WTC11 (cell line): ENCODE data around the gene PLXDC2. TPM values are rescaled to one million over a fixed set of nuclear protein-coding genes. Genes with fewer than 3 reads are reported as not detected.

Experiments
- ATAC-seq: fragments of 200-7000 bp; cut with Tn5 transposase; 2 replicates; pipeline ENCODE4 v1.10.0; 2021; ENCODE audit warnings: mild to moderate bottlenecking, moderate library complexity
- CTCF ChIA-PET: fragments of 300-600 bp; sonication (Branson Sonifier 250); formaldehyde crosslinking; loops from one replicate; lab custom pipeline; 2021; ENCODE audit warnings: antibody characterized with exemption; lab: Charles Lee
- POLR2A ChIA-PET: fragments of 350-600 bp; sonication (Branson Sonifier 250); formaldehyde crosslinking; loops from one replicate; lab custom pipeline; 2021; ENCODE audit warnings: antibody characterized with exemption; lab: Charles Lee
- DNase-seq: peaks from one replicate; pipeline ENCODE4 v3.0.0; 2021; ENCODE audit warnings: low spot score
- H3K27ac Mint-ChIP-seq: 2 replicates; pipeline ENCODE4 v1.8.0; 2021; ENCODE audit warnings: mixed read lengths
- H3K27me3 Mint-ChIP-seq: 2 replicates; pipeline ENCODE4 v1.8.0; 2021; ENCODE audit warnings: low read depth, mild to moderate bottlenecking, moderate library complexity, mixed read lengths
- H3K36me3 Mint-ChIP-seq: 2 replicates; pipeline ENCODE4 v1.8.0; 2021; ENCODE audit warnings: mixed read lengths
- H3K4me1 Mint-ChIP-seq: 2 replicates; pipeline ENCODE4 v1.8.0; 2022; ENCODE audit warnings: mixed read lengths
- H3K4me3 Mint-ChIP-seq: 2 replicates; pipeline ENCODE4 v1.8.0; 2021; ENCODE audit warnings: mild to moderate bottlenecking, moderate library complexity, mixed read lengths
- H3K9me3 Mint-ChIP-seq: 2 replicates; pipeline ENCODE4 v1.8.0; 2021; ENCODE audit warnings: mixed read lengths
- CREB1 ChIP-seq: sonication (generic); formaldehyde crosslinking; IDR thresholded peaks from 2 replicates; pipeline ENCODE4 v1.8.0; 2023; ENCODE audit warnings: mild to moderate bottlenecking, missing genetic modification reagents
- ESRRA ChIP-seq: sonication (generic); formaldehyde crosslinking; IDR thresholded peaks from 2 replicates; pipeline ENCODE4 v1.8.1; 2022; ENCODE audit warnings: mild to moderate bottlenecking, missing genetic modification reagents, borderline replicate concordance
- ETV6 ChIP-seq: sonication (generic); formaldehyde crosslinking; IDR thresholded peaks from 2 replicates; pipeline ENCODE4 v1.8.1; 2022; ENCODE audit warnings: mild to moderate bottlenecking, missing genetic modification reagents
- FOXJ3 ChIP-seq: sonication (generic); formaldehyde crosslinking; IDR thresholded peaks from 2 replicates; pipeline ENCODE4 v1.9.0; 2021; ENCODE audit warnings: missing genetic modification reagents, mild to moderate bottlenecking, borderline replicate concordance
- JUN ChIP-seq: sonication (generic); formaldehyde crosslinking; IDR thresholded peaks from 2 replicates; pipeline ENCODE4 v1.8.0; 2023; ENCODE audit warnings: mild to moderate bottlenecking, missing genetic modification reagents
- MYBL2 ChIP-seq: sonication (generic); formaldehyde crosslinking; IDR thresholded peaks from 2 replicates; pipeline ENCODE4 v1.8.1; 2023; ENCODE audit warnings: mild to moderate bottlenecking, moderate library complexity, missing genetic modification reagents
- NFE2L1 ChIP-seq: sonication (generic); formaldehyde crosslinking; IDR thresholded peaks from 2 replicates; pipeline ENCODE4 v1.8.1; 2023; ENCODE audit warnings: missing genetic modification reagents
- OVOL2 ChIP-seq: fragments of 250-450 bp; sonication (Bioruptor Pico); IDR thresholded peaks from 2 replicates; pipeline ENCODE4 v1.9.0; 2021; ENCODE audit warnings: mild to moderate bottlenecking, borderline replicate concordance
- RORB ChIP-seq: fragments of 250-450 bp; sonication (Bioruptor Pico); IDR thresholded peaks from 2 replicates; pipeline ENCODE4 v1.9.0; 2021; ENCODE audit warnings: mild to moderate bottlenecking
- SMAD3 ChIP-seq: sonication (generic); formaldehyde crosslinking; IDR thresholded peaks from 2 replicates; pipeline ENCODE4 v1.8.0; 2022; ENCODE audit warnings: missing genetic modification reagents, mild to moderate bottlenecking, borderline replicate concordance
- SP1 ChIP-seq: sonication (generic); formaldehyde crosslinking; conservative IDR thresholded peaks from 2 replicates; pipeline ENCODE4 v1.8.1; 2022; ENCODE audit warnings: missing genetic modification reagents
- ZNF263 ChIP-seq: sonication (generic); formaldehyde crosslinking; IDR thresholded peaks from 2 replicates; pipeline ENCODE4 v1.8.1; 2022; ENCODE audit warnings: low read depth, mild to moderate bottlenecking, moderate library complexity, missing genetic modification reagents
- ZNF396 ChIP-seq: fragments of 250-450 bp; sonication (Bioruptor Pico); IDR thresholded peaks from 2 replicates; pipeline ENCODE4 v1.8.0; 2021; ENCODE audit warnings: mild to moderate bottlenecking, moderate library complexity, borderline replicate concordance
- ZNF423 ChIP-seq: fragments of 250-450 bp; sonication (Bioruptor Pico); IDR thresholded peaks from 2 replicates; pipeline ENCODE4 v2.1.2; 2022; ENCODE audit warnings: mild to moderate bottlenecking, moderate library complexity
- ZNF671 ChIP-seq: fragments of 250-450 bp; sonication (Bioruptor Pico); IDR thresholded peaks from 2 replicates; pipeline ENCODE4 v1.8.0; 2021; ENCODE audit warnings: mild to moderate bottlenecking
- total RNA-seq: library from RNA; stranded (reverse); gene quantifications from 3 replicates; pipeline ENCODE4 v1.2.3, GENCODE V29; 2021
- TF ChIP-seq, protein P1 (sequence below): sonication (generic); formaldehyde crosslinking; IDR thresholded peaks from 2 replicates; pipeline ENCODE4 v1.8.1; 2022; ENCODE audit warnings: missing genetic modification reagents, borderline replicate concordance
- TF ChIP-seq, protein P2 (sequence below): fragments of 250-450 bp; sonication (Bioruptor Pico); IDR thresholded peaks from 2 replicates; pipeline ENCODE4 v1.9.0; 2021; ENCODE audit warnings: mild to moderate bottlenecking
- TF ChIP-seq, protein P3 (sequence below): sonication (generic); formaldehyde crosslinking; IDR thresholded peaks from 2 replicates; pipeline ENCODE4 v1.8.0; 2023; ENCODE audit warnings: missing genetic modification reagents
- TF ChIP-seq, protein P4 (sequence below): fragments of 250-450 bp; sonication (Bioruptor Pico); IDR thresholded peaks from 2 replicates; pipeline ENCODE4 v1.9.0; 2021; ENCODE audit warnings: mild to moderate bottlenecking, borderline replicate concordance
- TF ChIP-seq, protein P5 (sequence below): fragments of 200-600 bp; IDR thresholded peaks from 2 replicates; pipeline ENCODE4 v1.8.0; 2022; ENCODE audit warnings: antibody characterized with exemption

Gene PLXDC2
- total RNA-seq, 1 experiment from 2014 or later, result 31.7 TPM

DNA sequence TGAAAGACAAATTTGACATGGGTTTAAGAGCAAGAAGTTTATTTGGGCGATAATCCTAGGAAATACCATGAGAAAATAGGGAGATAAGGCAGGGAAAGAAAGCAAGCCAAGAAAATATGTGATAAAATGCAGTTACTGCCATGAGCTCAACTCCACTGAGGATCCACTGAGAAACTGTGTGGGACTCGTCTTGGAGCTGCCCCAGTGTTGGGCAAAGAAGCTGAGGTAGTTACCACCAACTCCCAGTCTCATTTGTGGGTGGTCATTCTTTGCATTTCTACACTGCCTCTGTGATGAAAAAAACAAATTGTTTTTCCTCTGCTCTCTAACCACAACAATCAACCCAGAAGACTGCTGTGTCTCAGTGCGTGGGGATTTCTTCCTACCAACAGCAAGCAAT, 498.2 kb downstream of the PLXDC2 start (continued):
- TF ChIP-seq, protein P1, sequence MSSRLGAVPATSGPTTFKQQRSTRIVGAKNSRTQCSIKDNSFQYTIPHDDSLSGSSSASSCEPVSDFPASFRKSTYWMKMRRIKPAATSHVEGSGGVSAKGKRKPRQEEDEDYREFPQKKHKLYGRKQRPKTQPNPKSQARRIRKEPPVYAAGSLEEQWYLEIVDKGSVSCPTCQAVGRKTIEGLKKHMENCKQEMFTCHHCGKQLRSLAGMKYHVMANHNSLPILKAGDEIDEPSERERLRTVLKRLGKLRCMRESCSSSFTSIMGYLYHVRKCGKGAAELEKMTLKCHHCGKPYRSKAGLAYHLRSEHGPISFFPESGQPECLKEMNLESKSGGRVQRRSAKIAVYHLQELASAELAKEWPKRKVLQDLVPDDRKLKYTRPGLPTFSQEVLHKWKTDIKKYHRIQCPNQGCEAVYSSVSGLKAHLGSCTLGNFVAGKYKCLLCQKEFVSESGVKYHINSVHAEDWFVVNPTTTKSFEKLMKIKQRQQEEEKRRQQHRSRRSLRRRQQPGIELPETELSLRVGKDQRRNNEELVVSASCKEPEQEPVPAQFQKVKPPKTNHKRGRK, result no peak
- TF ChIP-seq, protein P2, sequence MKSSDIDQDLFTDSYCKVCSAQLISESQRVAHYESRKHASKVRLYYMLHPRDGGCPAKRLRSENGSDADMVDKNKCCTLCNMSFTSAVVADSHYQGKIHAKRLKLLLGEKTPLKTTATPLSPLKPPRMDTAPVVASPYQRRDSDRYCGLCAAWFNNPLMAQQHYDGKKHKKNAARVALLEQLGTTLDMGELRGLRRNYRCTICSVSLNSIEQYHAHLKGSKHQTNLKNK (CRISPR knock-in tag), result no peak
- TF ChIP-seq FOXJ3 (CRISPR knock-in tag), result no peak
- TF ChIP-seq JUN (CRISPR knock-in tag), result no peak
- TF ChIP-seq ETV6 (CRISPR knock-in tag), result no peak
- no peak for TF ChIP-seq OVOL2 (CRISPR knock-in tag)

DNA sequence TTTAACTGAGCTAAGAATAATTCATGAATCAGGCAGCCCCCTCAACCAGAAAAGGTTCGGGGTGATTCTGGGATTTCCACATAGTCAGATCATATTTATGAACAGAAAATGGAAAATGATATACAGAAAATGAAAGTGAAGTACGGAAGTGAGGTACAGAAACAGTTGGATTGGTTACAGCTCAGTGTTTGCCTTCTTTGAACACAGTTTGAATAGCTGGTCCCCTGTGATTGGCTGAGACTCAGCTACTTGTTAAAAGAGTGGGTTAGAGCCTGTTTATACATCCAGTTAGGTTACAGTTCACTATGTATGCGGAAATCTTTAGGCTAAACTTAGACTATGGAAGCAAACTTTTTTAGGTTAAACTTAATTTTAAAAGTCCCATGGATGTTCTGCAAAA, 511.7 kb downstream of the PLXDC2 start:
- H3K4me1 Mint-ChIP-seq, result peaks cover 2% of the 10 kb centered on the region; the same call in 1 of the 2 replicates
- no peaks in the 10 kb centered on the region; the same call in 1 of the 2 replicates for H3K27me3 Mint-ChIP-seq
- H3K27ac Mint-ChIP-seq, result no peak overlapping the region
- ATAC-seq, result no peak
- ChIA-PET CTCF (no interaction called here), POLR2A (no interaction called here)
- H3K9me3 Mint-ChIP-seq, result peaks cover 25% of the 10 kb centered on the region
- H3K4me3 Mint-ChIP-seq, result no peak overlapping the region
- no peak for DNase-seq
- peaks cover 7% of the 10 kb centered on the region for H3K36me3 Mint-ChIP-seq
- no peak for TF ChIP-seq SMAD3 (CRISPR knock-in tag)
- TF ChIP-seq ZNF263 (CRISPR knock-in tag), result no peak
- TF ChIP-seq ESRRA (CRISPR knock-in tag), result no peak
- TF ChIP-seq, protein P3, sequence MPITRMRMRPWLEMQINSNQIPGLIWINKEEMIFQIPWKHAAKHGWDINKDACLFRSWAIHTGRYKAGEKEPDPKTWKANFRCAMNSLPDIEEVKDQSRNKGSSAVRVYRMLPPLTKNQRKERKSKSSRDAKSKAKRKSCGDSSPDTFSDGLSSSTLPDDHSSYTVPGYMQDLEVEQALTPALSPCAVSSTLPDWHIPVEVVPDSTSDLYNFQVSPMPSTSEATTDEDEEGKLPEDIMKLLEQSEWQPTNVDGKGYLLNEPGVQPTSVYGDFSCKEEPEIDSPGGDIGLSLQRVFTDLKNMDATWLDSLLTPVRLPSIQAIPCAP (CRISPR knock-in tag), result no peak
- TF ChIP-seq RORB (CRISPR knock-in tag), result no peak

DNA sequence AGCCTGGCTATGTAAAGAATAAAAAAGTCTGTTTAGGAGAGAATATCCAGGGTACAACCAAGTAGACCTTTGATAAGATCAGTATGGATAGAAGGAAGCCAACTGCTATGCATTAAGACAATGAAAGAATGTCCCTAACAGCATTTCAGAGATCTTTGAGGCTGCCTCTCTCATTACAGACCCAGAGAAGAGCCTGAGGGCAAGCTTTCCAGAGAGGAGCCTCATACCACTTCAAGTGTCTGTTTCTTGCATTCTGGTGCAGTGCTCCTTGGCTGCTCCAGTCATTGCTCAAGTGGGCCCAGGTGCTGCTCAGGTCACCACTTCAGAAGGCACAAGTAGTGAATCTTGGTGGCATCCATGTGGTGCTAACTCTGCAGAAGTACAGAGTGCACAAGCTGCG, 514.0 kb downstream of the PLXDC2 start:
- Mint-ChIP-seq H3K27me3 (no peaks in the 10 kb centered on the region; the same call in 1 of the 2 replicates), H3K36me3 (peaks cover 24% of the 10 kb centered on the region), H3K4me1 (peaks cover 2% of the 10 kb centered on the region; the same call in 1 of the 2 replicates), H3K9me3 (peaks cover 42% of the 10 kb centered on the region), H3K4me3 (no peak overlapping the region), H3K27ac (no peak overlapping the region)
- DNase-seq (no peak), ATAC-seq (peak; percentile 44)
- TF ChIP-seq ZNF263 (CRISPR knock-in tag) (no peak), ZNF396 (CRISPR knock-in tag) (no peak), SP1 (no peak), MYBL2 (no peak), ZNF671 (CRISPR knock-in tag) (no peak), NFE2L1 (CRISPR knock-in tag) (no peak), CREB1 (CRISPR knock-in tag) (no peak), ZNF423 (CRISPR knock-in tag) (no peak)
- TF ChIP-seq, protein P4, sequence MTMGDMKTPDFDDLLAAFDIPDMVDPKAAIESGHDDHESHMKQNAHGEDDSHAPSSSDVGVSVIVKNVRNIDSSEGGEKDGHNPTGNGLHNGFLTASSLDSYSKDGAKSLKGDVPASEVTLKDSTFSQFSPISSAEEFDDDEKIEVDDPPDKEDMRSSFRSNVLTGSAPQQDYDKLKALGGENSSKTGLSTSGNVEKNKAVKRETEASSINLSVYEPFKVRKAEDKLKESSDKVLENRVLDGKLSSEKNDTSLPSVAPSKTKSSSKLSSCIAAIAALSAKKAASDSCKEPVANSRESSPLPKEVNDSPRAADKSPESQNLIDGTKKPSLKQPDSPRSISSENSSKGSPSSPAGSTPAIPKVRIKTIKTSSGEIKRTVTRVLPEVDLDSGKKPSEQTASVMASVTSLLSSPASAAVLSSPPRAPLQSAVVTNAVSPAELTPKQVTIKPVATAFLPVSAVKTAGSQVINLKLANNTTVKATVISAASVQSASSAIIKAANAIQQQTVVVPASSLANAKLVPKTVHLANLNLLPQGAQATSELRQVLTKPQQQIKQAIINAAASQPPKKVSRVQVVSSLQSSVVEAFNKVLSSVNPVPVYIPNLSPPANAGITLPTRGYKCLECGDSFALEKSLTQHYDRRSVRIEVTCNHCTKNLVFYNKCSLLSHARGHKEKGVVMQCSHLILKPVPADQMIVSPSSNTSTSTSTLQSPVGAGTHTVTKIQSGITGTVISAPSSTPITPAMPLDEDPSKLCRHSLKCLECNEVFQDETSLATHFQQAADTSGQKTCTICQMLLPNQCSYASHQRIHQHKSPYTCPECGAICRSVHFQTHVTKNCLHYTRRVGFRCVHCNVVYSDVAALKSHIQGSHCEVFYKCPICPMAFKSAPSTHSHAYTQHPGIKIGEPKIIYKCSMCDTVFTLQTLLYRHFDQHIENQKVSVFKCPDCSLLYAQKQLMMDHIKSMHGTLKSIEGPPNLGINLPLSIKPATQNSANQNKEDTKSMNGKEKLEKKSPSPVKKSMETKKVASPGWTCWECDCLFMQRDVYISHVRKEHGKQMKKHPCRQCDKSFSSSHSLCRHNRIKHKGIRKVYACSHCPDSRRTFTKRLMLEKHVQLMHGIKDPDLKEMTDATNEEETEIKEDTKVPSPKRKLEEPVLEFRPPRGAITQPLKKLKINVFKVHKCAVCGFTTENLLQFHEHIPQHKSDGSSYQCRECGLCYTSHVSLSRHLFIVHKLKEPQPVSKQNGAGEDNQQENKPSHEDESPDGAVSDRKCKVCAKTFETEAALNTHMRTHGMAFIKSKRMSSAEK (CRISPR knock-in tag), result no peak
- TF ChIP-seq, protein P5, sequence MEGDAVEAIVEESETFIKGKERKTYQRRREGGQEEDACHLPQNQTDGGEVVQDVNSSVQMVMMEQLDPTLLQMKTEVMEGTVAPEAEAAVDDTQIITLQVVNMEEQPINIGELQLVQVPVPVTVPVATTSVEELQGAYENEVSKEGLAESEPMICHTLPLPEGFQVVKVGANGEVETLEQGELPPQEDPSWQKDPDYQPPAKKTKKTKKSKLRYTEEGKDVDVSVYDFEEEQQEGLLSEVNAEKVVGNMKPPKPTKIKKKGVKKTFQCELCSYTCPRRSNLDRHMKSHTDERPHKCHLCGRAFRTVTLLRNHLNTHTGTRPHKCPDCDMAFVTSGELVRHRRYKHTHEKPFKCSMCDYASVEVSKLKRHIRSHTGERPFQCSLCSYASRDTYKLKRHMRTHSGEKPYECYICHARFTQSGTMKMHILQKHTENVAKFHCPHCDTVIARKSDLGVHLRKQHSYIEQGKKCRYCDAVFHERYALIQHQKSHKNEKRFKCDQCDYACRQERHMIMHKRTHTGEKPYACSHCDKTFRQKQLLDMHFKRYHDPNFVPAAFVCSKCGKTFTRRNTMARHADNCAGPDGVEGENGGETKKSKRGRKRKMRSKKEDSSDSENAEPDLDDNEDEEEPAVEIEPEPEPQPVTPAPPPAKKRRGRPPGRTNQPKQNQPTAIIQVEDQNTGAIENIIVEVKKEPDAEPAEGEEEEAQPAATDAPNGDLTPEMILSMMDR, result no peak
- POLR2A ChIA-PET, result no interaction called here
- CTCF ChIA-PET, result no interaction called here
